IMR-90 (cell line): ENCODE measurements around the gene ARHGEF17. TPM values are rescaled to one million over a fixed set of nuclear protein-coding genes. Genes with fewer than 3 reads are reported as not detected.

Experiments used
- ATAC-seq: fragments of 200-7000 bp; cut with Tn5 transposase; 2 replicates; pipeline ENCODE4 v1.9.1; 2020; ENCODE audit warnings: low read depth, mild to moderate bottlenecking, moderate library complexity
- BruUV-seq: library from RNA; stranded (reverse); fragments of 400-500 nt; replicated peaks from 2 replicates; lab custom pipeline; 2021; lab: Mats Ljungman, UMichigan
- CTCF ChIA-PET: fragments of 300-600 bp; formaldehyde crosslinking; extraction: SDS; loops from one replicate; lab custom pipeline; 2021; ENCODE audit warnings: antibody characterized with exemption; lab: Yijun Ruan, JAX
- POLR2A ChIA-PET: fragments of 300-600 bp; sonication (Branson Sonifier 250); formaldehyde crosslinking; loops from one replicate; lab custom pipeline; 2022; ENCODE audit warnings: antibody characterized with exemption; ENCODE audit not compliant: unreplicated experiment; lab: Charles Lee
- DNase-seq: peaks from one replicate; pipeline ENCODE4 v3.0.0; 2013
- H2AFZ ChIP-seq: replicated peaks from 2 replicates; pipeline ENCODE3; 2013; ENCODE audit warnings: low read length, mild to moderate bottlenecking; ENCODE audit not compliant: poor library complexity
- H2AK5ac ChIP-seq: 2 replicates; pipeline ENCODE4 v1.6.1; 2013; ENCODE audit warnings: low read depth, low read length, inconsistent platforms
- H2AK9ac ChIP-seq: replicated peaks from 2 replicates; pipeline ENCODE3; 2013; ENCODE audit warnings: mild to moderate bottlenecking, low read depth, low read length, moderate library complexity; ENCODE audit not compliant: poor library complexity
- H2BK120ac ChIP-seq: 2 replicates; pipeline ENCODE4 v1.6.1; 2013; ENCODE audit warnings: low read depth, low read length, inconsistent platforms
- H2BK15ac ChIP-seq: 3 replicates; pipeline ENCODE4 v1.6.1; 2013; ENCODE audit warnings: low read depth, low read length, inconsistent platforms
- H2BK20ac ChIP-seq: 2 replicates; pipeline ENCODE4 v1.6.1; 2013; ENCODE audit warnings: low read depth, mild to moderate bottlenecking, inconsistent platforms, low read length, moderate library complexity
- H2BK5ac ChIP-seq: 2 replicates; pipeline ENCODE4 v1.6.1; 2013; ENCODE audit warnings: mild to moderate bottlenecking, low read depth, low read length, inconsistent platforms; ENCODE audit not compliant: poor library complexity, severe bottlenecking
- H3K14ac ChIP-seq: replicated peaks from 2 replicates; pipeline ENCODE4 v1.6.1; 2013; ENCODE audit warnings: low read depth, low read length, inconsistent platforms
- H3K18ac ChIP-seq: 2 replicates; pipeline ENCODE4 v1.6.1; 2013; ENCODE audit warnings: low read depth, low read length, control low read depth
- H3K23ac ChIP-seq: 2 replicates; pipeline ENCODE4 v1.6.1; 2013; ENCODE audit warnings: low read depth, low read length, inconsistent platforms
- H3K27ac ChIP-seq: 2 replicates; pipeline ENCODE4 v1.5.1; 2013; ENCODE audit warnings: mild to moderate bottlenecking, control low read depth, low read length; ENCODE audit not compliant: insufficient read depth
- H3K27me3 ChIP-seq: 2 replicates; pipeline ENCODE4 v1.6.1; 2013; ENCODE audit warnings: low read length; ENCODE audit not compliant: control insufficient read depth, insufficient read depth
- H3K36me3 ChIP-seq: 2 replicates; pipeline ENCODE4 v1.6.1; 2013; ENCODE audit warnings: low read length, mixed read lengths; ENCODE audit not compliant: control insufficient read depth, insufficient read depth
- H3K4ac ChIP-seq: 2 replicates; pipeline ENCODE4 v1.6.1; 2013; ENCODE audit warnings: low read depth, low read length, inconsistent platforms
- H3K4me1 ChIP-seq: 2 replicates; pipeline ENCODE4 v1.6.1; 2013; ENCODE audit warnings: low read length, mixed read lengths; ENCODE audit not compliant: control insufficient read depth, insufficient read depth
- H3K4me2 ChIP-seq: 2 replicates; pipeline ENCODE4 v1.6.1; 2013; ENCODE audit warnings: low read depth, mild to moderate bottlenecking, control low read depth, low read length, moderate library complexity
- H3K4me3 ChIP-seq: 2 replicates; pipeline ENCODE4 v1.5.1; 2013; ENCODE audit warnings: low read depth, mild to moderate bottlenecking, control low read depth, low read length, moderate library complexity; ENCODE audit not compliant: insufficient read depth
- H3K56ac ChIP-seq: 2 replicates; pipeline ENCODE4 v1.6.1; 2013; ENCODE audit warnings: low read length, inconsistent platforms; ENCODE audit not compliant: insufficient read depth; ENCODE audit errors: extremely low read depth
- H3K79me1 ChIP-seq, 2 experiments: 2 replicates each; pipeline ENCODE4 v1.6.1; 2013; ENCODE audit warnings: low read length in 2 of 2, inconsistent platforms in 1 of 2, low read depth in 1 of 2
- H3K9ac ChIP-seq: 2 replicates; pipeline ENCODE4 v1.6.1; 2013; ENCODE audit warnings: low read depth, low read length, control low read depth
- H3K9me1 ChIP-seq: 2 replicates; pipeline ENCODE4 v1.6.1; 2013; ENCODE audit warnings: low read length, inconsistent platforms; ENCODE audit not compliant: insufficient read depth
- H3K9me3 ChIP-seq: 2 replicates; pipeline ENCODE4 v1.6.1; 2013; ENCODE audit warnings: low read length; ENCODE audit not compliant: control insufficient read depth, insufficient read depth
- H4K20me1 ChIP-seq: 2 replicates; pipeline ENCODE4 v1.6.1; 2013; ENCODE audit warnings: low read length, inconsistent platforms; ENCODE audit not compliant: insufficient read depth
- H4K5ac ChIP-seq: 2 replicates; pipeline ENCODE4 v1.6.1; 2013; ENCODE audit warnings: mild to moderate bottlenecking, low read depth, low read length, control low read depth
- H4K8ac ChIP-seq, 2 experiments: 2 replicates each; pipeline ENCODE4 v1.6.1; 2013; ENCODE audit warnings: low read depth in 2 of 2, low read length in 2 of 2, control low read depth in 1 of 2, inconsistent platforms in 1 of 2
- H4K91ac ChIP-seq: 2 replicates; pipeline ENCODE4 v1.6.1; 2013; ENCODE audit warnings: low read depth, low read length, inconsistent platforms; ENCODE audit not compliant: insufficient read depth
- BHLHE40 ChIP-seq: fragments of 150-350 bp; IDR thresholded peaks from 2 replicates; pipeline ENCODE4 v1.6.1; 2016; ENCODE audit warnings: mild to moderate bottlenecking, low read depth, low read length
- CEBPB ChIP-seq: IDR thresholded peaks from 2 replicates; pipeline ENCODE4 v1.6.1; 2012; ENCODE audit warnings: low read depth, low read length, improper control_type of control experiment
- CHD1 ChIP-seq: IDR thresholded peaks from 2 replicates; pipeline ENCODE4 v1.6.1; 2012; ENCODE audit warnings: low read depth, low read length, improper control_type of control experiment
- FOS ChIP-seq: fragments of 150-350 bp; IDR thresholded peaks from 2 replicates; pipeline ENCODE4 v1.6.1; 2016; ENCODE audit warnings: low read depth, low read length
- MAFK ChIP-seq: IDR thresholded peaks from 2 replicates; pipeline ENCODE4 v1.6.1; 2012; ENCODE audit warnings: low read depth, low read length, improper control_type of control experiment
- MAZ ChIP-seq: IDR thresholded peaks from 2 replicates; pipeline ENCODE4 v1.6.1; 2012; ENCODE audit warnings: low read depth, mild to moderate bottlenecking, low read length, improper control_type of control experiment, moderate library complexity, borderline replicate concordance
- MXI1 ChIP-seq: IDR thresholded peaks from 2 replicates; pipeline ENCODE4 v1.6.1; 2012; ENCODE audit warnings: low read depth, mild to moderate bottlenecking, low read length, moderate library complexity, borderline replicate concordance
- NFE2L2 ChIP-seq: fragments of 150-350 bp; IDR thresholded peaks from 2 replicates; pipeline ENCODE4 v1.6.1; 2016; ENCODE audit warnings: low read depth, mild to moderate bottlenecking, low read length
- POLR2A ChIP-seq: IDR thresholded peaks from 2 replicates; pipeline ENCODE4 v1.6.1; 2012; ENCODE audit warnings: mild to moderate bottlenecking, low read depth, low read length
- RAD21 ChIP-seq: IDR thresholded peaks from 2 replicates; pipeline ENCODE4 v1.6.1; 2012; ENCODE audit warnings: low read length, improper control_type of control experiment
- RCOR1 ChIP-seq: IDR thresholded peaks from 2 replicates; pipeline ENCODE4 v1.6.1; 2012; ENCODE audit warnings: mild to moderate bottlenecking, low read length, improper control_type of control experiment; ENCODE audit not compliant: insufficient replicate concordance
- RFX5 ChIP-seq: IDR thresholded peaks from 2 replicates; pipeline ENCODE4 v1.8.0; 2012; ENCODE audit warnings: low read depth, mild to moderate bottlenecking, low read length, moderate library complexity
- SMC3 ChIP-seq: fragments of 150-350 bp; IDR thresholded peaks from 2 replicates; pipeline ENCODE4 v1.6.1; 2016; ENCODE audit warnings: low read depth, mild to moderate bottlenecking, antibody characterized with exemption, low read length, moderate library complexity
- WGBS, 2 experiments: methylation state at CpG; one replicate each; pipeline versions ENCODE4 v1.1.5 to v1.1.7; 2013; ENCODE audit warnings: missing lambda C conversion rate in 2 of 2; ENCODE audit not compliant: insufficient read length in 1 of 2; ENCODE audit errors: extremely low coverage in 2 of 2; 5-methylcytosine and 5-hydroxymethylcytosine counted together
- dilution Hi-C: fragments of 300-500 bp; cut with HindIII; formaldehyde crosslinking; loops from one replicate; pipeline ENCODE4 v1.14.3; 2018; ENCODE audit warnings: low sequenced_read_pairs; ENCODE audit not compliant: unreplicated experiment
- in situ Hi-C: fragments of 300-500 bp; cut with MboI; formaldehyde crosslinking; loops from 3 replicates; pipeline ENCODE4 v1.14.3; 2019; ENCODE audit warnings: low sequenced_read_pairs, inconsistent platforms, mixed read lengths
- intact Hi-C: fragments of 100-400 bp; cut with micrococcal nuclease; formaldehyde crosslinking; loops from 2 replicates; pipeline ENCODE4 v1.10.0; 2022
- polyA plus RNA-seq, 3 experiments: library from polyadenylated mRNA; depleted of rRNA; stranded (reverse); fragments of >200 nt; gene quantifications; 2 replicates each; pipeline ENCODE4 v1.2.3, GENCODE V29; 2012; ENCODE audit warnings: low replicate concordance in 1 of 3
- total RNA-seq: library from RNA; depleted of rRNA; stranded (reverse); fragments of >200 nt; gene quantifications from 2 replicates; pipeline ENCODE4 v1.2.3, GENCODE V29; 2012
- TF ChIP-seq, protein P1 (sequence below): fragments of 150-350 bp; IDR thresholded peaks from 2 replicates; pipeline ENCODE4 v1.6.1; 2017; ENCODE audit warnings: mild to moderate bottlenecking, antibody characterized with exemption, low read length, low read depth
- TF ChIP-seq, protein P2 (sequence below): fragments of 150-350 bp; IDR thresholded peaks from 2 replicates; pipeline ENCODE4 v1.6.1; 2016; ENCODE audit warnings: low read depth, mild to moderate bottlenecking, low read length, moderate library complexity, borderline replicate concordance
- TF ChIP-seq, protein P3 (sequence below): conservative IDR thresholded peaks from 2 replicates; pipeline ENCODE4 v1.5.1; 2012; ENCODE audit warnings: mild to moderate bottlenecking, low read depth, low read length, improper control_type of control experiment

The ARHGEF17 gene
- total and polyA plus RNA-seq, 2 of the 4 experiments (the other 2 are of a cell fraction): 21.7 to 97.7 TPM

DNA sequence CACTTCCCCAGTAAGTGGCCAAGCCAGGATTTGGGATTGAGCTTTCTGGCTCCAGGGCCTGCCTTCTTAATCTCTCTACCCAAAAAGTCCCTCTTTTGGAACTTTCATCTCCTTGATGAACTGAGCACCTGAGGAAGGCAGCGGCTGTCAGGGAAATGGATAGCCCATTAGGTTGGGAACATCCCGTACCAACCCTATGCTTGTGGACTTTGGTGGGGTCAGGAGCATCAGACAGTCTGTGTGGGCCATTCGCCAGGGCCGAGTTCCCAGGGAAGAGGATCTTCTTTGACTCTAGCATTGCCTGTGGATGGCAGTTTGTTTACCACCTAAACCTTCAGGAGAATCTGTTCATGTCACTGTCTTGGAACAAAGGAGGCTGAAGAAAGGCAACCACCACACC is 30.2 kb downstream of the ARHGEF17 start:
- Histone ChIP-seq H2BK20ac (no peak overlapping the region), H3K27me3 (no peaks in the 10 kb centered on the region), H3K4ac (no peak overlapping the region), H3K36me3 (peaks cover 6% of the 10 kb centered on the region; the same call in 1 of the 2 replicates), H4K8ac (no peak overlapping the region), H2AK5ac (no peak overlapping the region), H2AK9ac (no peak overlapping the region), H3K9me3 (no peaks in the 10 kb centered on the region), H3K14ac (no peak overlapping the region), H3K27ac (no peak overlapping the region), H3K4me2 (no peak overlapping the region), H3K56ac (no peak overlapping the region), H4K5ac (no peak overlapping the region), H3K4me1 (peaks cover 32% of the 10 kb centered on the region), H3K9me1 (peaks cover 18% of the 10 kb centered on the region; the same call in 1 of the 2 replicates), H3K4me3 (no peak overlapping the region), H4K20me1 (peaks cover 100% of the 10 kb centered on the region), H2BK15ac (no peak overlapping the region), H2AFZ (no peak overlapping the region), H3K18ac (no peak overlapping the region), H4K91ac (no peak overlapping the region), H3K9ac (no peak overlapping the region), H3K23ac (no peak overlapping the region), H3K79me1 (peaks cover 25 to 89% of the 10 kb centered on the region in 2 experiments), H2BK120ac (no peak overlapping the region), H2BK5ac (no peak overlapping the region)
- intact Hi-C loops (no loop called here), dilution Hi-C loops (no loop called here), in situ Hi-C loops (loop anchor here (5.0 kb wide), 1 partner anchor 41 kb away; no protein-coding TSS in a partner anchor)
- 100% methylated on average over 1 of the region's 4 CpGs; no CpG with 5 or more reads in 1 of the 2 experiments for WGBS, 2 experiments
- BruUV-seq: no TSS peak
- ATAC-seq: no peak
- POLR2A ChIA-PET: no interaction called here
- no peak for DNase-seq
- no peak for TF ChIP-seq MAZ
- TF ChIP-seq, protein P1, sequence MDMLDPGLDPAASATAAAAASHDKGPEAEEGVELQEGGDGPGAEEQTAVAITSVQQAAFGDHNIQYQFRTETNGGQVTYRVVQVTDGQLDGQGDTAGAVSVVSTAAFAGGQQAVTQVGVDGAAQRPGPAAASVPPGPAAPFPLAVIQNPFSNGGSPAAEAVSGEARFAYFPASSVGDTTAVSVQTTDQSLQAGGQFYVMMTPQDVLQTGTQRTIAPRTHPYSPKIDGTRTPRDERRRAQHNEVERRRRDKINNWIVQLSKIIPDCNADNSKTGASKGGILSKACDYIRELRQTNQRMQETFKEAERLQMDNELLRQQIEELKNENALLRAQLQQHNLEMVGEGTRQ: no peak
- TF ChIP-seq FOS: no peak
- no peak for TF ChIP-seq RFX5
- no peak for TF ChIP-seq RCOR1
- TF ChIP-seq CHD1: no peak
- TF ChIP-seq, protein P2, sequence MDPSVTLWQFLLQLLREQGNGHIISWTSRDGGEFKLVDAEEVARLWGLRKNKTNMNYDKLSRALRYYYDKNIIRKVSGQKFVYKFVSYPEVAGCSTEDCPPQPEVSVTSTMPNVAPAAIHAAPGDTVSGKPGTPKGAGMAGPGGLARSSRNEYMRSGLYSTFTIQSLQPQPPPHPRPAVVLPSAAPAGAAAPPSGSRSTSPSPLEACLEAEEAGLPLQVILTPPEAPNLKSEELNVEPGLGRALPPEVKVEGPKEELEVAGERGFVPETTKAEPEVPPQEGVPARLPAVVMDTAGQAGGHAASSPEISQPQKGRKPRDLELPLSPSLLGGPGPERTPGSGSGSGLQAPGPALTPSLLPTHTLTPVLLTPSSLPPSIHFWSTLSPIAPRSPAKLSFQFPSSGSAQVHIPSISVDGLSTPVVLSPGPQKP: no peak
- TF ChIP-seq, protein P3, sequence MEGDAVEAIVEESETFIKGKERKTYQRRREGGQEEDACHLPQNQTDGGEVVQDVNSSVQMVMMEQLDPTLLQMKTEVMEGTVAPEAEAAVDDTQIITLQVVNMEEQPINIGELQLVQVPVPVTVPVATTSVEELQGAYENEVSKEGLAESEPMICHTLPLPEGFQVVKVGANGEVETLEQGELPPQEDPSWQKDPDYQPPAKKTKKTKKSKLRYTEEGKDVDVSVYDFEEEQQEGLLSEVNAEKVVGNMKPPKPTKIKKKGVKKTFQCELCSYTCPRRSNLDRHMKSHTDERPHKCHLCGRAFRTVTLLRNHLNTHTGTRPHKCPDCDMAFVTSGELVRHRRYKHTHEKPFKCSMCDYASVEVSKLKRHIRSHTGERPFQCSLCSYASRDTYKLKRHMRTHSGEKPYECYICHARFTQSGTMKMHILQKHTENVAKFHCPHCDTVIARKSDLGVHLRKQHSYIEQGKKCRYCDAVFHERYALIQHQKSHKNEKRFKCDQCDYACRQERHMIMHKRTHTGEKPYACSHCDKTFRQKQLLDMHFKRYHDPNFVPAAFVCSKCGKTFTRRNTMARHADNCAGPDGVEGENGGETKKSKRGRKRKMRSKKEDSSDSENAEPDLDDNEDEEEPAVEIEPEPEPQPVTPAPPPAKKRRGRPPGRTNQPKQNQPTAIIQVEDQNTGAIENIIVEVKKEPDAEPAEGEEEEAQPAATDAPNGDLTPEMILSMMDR: no peak
- no peak for TF ChIP-seq MXI1
- TF ChIP-seq NFE2L2: no peak
- TF ChIP-seq BHLHE40: no peak
- TF ChIP-seq POLR2A: no peak
- no peak for TF ChIP-seq MAFK
- no peak for TF ChIP-seq CEBPB
- TF ChIP-seq SMC3: no peak
- TF ChIP-seq RAD21: no peak
- CTCF ChIA-PET: interaction anchor here (1.8 kb wide), 1 partner anchor 31 kb away, joined by 7 read pairs; no protein-coding TSS in a partner anchor
